ENCODE results near the gene PRTG. TPM values are rescaled to one million over a fixed set of nuclear protein-coding genes. Genes with fewer than 3 reads are reported as not detected.
"Not testable (repeated sequence)": the region's sequence is repeated elsewhere in the genome, so short reads cannot be mapped to it uniquely, and the experiment has no call there.

Gene PRTG
- total RNA-seq, 1 donor from 2014 or later = not detected

DNA sequence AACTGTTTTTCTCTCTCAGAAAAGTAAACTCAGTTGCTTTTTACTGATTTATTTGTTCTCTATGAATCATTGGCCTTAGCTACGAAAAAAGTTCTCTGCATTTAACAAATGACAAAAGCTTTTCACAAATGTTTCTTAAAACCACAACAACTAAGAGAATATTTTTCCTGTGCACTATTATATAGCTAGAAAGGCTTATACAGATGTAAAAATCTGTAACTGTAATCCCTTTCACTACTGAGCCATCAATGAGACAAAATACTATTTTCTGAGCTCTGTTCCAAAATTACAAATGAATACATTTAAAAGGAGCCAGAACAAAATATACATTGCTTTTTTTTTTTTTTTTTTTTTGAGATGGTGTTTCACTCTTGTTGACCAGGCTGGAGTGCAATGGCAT lies 109.2 kb downstream of the PRTG start:
- H3K4me1 Mint-ChIP-seq (ENCODE audit: low read depth) = no peaks in the 10 kb centered on the region
- intact Hi-C loops (cut with micrococcal nuclease) = no loop called here
- H3K27me3 Mint-ChIP-seq (ENCODE audit: insufficient read depth) = peaks cover 6% of the 10 kb centered on the region
- H3K36me3 Mint-ChIP-seq (ENCODE audit: low read depth) = no peaks in the 10 kb centered on the region
- no peak overlapping the region for H3K4me3 Mint-ChIP-seq
- no peak for DNase-seq (ENCODE audit: low spot score)
- no peaks in the 10 kb centered on the region for H3K9me3 Mint-ChIP-seq
- H3K27ac Mint-ChIP-seq = no peak overlapping the region

DNA sequence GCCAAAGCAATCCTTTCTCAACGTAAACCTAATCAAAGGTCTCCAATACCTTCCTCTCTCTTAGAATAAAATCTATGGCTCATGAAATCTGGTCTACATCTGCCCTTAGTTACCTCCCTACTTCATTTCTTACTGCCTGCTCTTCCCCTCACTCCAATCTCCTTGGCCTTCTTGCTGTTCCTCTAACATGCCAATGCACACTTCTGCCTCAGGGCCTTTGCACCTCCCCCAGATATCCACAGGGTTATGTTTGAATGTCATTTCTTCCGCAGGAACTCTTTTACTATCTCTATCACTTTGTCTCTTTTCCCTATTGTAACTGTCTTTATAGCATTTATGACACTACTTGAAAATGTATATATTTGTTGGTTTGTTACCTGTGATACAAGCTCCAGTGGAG lies 110.5 kb downstream of the PRTG start:
- intact Hi-C loops (cut with micrococcal nuclease) = no loop called here

DNA sequence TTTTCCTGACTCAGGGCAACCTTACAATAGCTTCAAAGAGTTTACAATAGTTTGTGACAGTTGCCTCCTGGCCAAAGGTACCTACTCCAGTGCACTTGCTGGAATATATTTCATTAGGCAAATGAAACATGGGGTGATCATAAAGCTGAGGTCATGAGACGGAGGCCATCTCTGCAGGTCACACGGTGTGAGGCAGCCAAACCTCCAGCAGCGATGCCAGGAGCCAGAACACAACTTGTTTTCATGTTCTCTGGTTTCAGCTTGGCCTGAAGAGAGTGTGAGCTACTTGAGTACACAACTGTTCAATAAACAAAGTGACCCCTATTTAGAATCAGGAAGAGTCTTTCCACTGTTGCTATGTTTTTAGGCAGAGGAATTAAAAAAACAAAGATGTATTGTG lies 112.1 kb downstream of the PRTG start:
- H3K27me3 Mint-ChIP-seq (ENCODE audit: insufficient read depth) = peaks cover 4% of the 10 kb centered on the region
- no peaks in the 10 kb centered on the region for H3K36me3 Mint-ChIP-seq (ENCODE audit: low read depth)
- no peaks in the 10 kb centered on the region for H3K4me1 Mint-ChIP-seq (ENCODE audit: low read depth)
- intact Hi-C loops (cut with micrococcal nuclease) = no loop called here
- H3K4me3 Mint-ChIP-seq = no peak overlapping the region
- no peaks in the 10 kb centered on the region for H3K9me3 Mint-ChIP-seq
- no peak for DNase-seq (ENCODE audit: low spot score)
- H3K27ac Mint-ChIP-seq = no peak overlapping the region

More for the DNA sequence above, 110.5 kb downstream of the PRTG start:
- Mint-ChIP-seq H3K27me3 (ENCODE audit: insufficient read depth) (peaks cover 4% of the 10 kb centered on the region), H3K4me1 (ENCODE audit: low read depth) (no peaks in the 10 kb centered on the region), H3K9me3 (no peaks in the 10 kb centered on the region), H3K27ac (no peak overlapping the region), H3K36me3 (ENCODE audit: low read depth) (no peaks in the 10 kb centered on the region), H3K4me3 (no peak overlapping the region)
- no peak for DNase-seq (ENCODE audit: low spot score)

DNA sequence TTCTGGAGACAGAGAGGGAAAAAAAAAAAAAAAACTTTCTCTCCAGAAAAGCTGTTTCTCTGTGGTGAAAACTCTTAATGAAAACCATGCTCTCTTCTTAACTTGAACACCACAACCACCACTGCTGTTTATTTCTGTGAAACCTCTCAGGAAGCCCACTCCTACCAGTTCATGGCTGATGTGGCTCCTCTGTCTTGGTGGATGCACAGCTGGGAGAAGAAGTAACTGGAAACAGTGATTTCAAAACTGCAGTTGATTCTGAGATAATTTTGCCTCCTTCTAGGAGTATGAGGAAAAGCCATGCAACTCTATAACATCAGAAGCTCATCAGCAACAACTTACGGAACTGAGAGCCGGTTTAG lies 114.6 kb downstream of the PRTG start:
- H3K4me1 Mint-ChIP-seq (ENCODE audit: low read depth) = no peaks in the 10 kb centered on the region
- no peak for DNase-seq (ENCODE audit: low spot score)
- H3K9me3 Mint-ChIP-seq = no peaks in the 10 kb centered on the region
- H3K27me3 Mint-ChIP-seq (ENCODE audit: insufficient read depth) = peaks cover 4% of the 10 kb centered on the region
- no peaks in the 10 kb centered on the region for H3K36me3 Mint-ChIP-seq (ENCODE audit: low read depth)
- intact Hi-C loops (cut with micrococcal nuclease) = no loop called here
- no peak overlapping the region for H3K4me3 Mint-ChIP-seq
- H3K27ac Mint-ChIP-seq = no peak overlapping the region

DNA sequence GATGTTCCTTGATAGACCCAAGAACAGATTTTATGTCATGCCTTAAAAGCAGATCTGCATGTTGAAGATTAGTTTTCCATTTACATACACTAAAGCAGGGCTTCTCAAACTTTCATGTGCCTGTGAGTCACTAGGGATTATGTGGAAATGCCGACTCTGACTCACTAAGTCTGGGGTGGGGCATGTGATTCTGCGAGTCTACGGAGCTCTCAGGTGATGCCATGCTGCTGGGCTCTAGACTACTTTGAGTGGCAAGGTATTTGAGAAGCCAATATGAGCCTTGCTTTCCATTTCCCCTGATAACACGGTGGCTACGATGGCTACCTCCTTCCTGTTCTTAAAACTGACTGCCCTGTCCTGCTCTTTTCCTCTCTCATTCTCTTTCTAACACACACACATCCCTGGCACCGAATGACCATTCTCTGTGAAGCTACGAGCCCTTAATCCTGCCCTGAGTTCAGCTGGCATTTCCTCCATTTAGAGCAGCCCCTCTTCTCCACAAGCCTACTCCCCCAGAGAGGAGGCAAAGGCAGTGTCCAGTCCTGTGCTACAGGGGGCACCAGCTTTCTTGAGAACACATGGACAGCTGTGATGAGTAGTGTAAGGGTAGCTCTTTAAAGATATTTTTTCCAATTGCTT lies 115.1 kb downstream of the PRTG start:
- Mint-ChIP-seq H3K9me3 (no peaks in the 10 kb centered on the region), H3K27ac (no peak overlapping the region), H3K4me1 (ENCODE audit: low read depth) (no peaks in the 10 kb centered on the region), H3K36me3 (ENCODE audit: low read depth) (no peaks in the 10 kb centered on the region), H3K27me3 (ENCODE audit: insufficient read depth) (peaks cover 4% of the 10 kb centered on the region), H3K4me3 (no peak overlapping the region)
- no peak for DNase-seq (ENCODE audit: low spot score)
- intact Hi-C loops (cut with micrococcal nuclease) = no loop called here

DNA sequence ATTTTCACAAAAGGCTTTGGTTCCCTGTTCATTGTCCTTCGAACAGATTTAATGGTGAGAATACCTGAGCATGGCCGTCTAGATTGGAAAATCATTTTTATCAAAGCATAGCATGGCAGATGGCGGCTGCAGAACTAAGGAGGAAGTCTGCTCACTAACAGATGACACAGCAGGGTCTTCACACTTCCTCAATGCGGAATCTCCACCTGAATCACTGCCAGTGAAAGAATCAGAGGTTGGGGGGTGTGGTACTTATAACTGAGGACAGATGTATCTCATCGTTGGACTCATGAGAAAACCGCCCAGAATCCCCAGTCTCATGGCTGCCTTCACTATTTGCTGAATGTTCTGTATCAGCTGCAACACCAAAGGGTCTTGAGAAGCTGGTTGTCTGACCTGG lies 123.2 kb downstream of the PRTG start:
- H3K27me3 Mint-ChIP-seq (ENCODE audit: insufficient read depth) = peaks cover 23% of the 10 kb centered on the region
- H3K4me3 Mint-ChIP-seq = no peak overlapping the region
- no peaks in the 10 kb centered on the region for H3K36me3 Mint-ChIP-seq (ENCODE audit: low read depth)
- H3K27ac Mint-ChIP-seq = no peak overlapping the region
- no peaks in the 10 kb centered on the region for H3K9me3 Mint-ChIP-seq
- no peak for DNase-seq (ENCODE audit: low spot score)
- no peaks in the 10 kb centered on the region for H3K4me1 Mint-ChIP-seq (ENCODE audit: low read depth)
- intact Hi-C loops (cut with micrococcal nuclease) = no loop called here

DNA sequence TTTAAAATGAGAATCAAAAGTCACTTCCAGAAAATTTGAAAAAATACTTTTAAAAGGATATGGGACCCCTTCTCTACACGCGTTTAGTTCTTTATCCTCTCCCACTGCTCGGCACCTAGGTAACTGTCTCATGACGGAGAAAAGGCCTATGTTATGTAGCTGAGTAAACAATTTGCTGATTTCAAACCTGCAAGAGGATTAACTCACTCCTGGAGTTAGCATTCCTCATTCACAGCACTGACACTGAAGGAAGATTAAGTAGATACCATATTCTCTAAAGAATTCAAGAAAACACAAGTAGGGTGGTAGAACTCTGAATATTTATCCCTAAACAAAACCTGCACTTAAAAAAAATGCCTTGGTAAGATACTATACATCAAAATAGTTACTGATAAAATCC lies 124.6 kb downstream of the PRTG start:
- H3K36me3 Mint-ChIP-seq (ENCODE audit: low read depth) = no peaks in the 10 kb centered on the region
- no peak for DNase-seq (ENCODE audit: low spot score)
- no peak overlapping the region for H3K27ac Mint-ChIP-seq
- no peaks in the 10 kb centered on the region for H3K4me1 Mint-ChIP-seq (ENCODE audit: low read depth)
- H3K9me3 Mint-ChIP-seq = no peaks in the 10 kb centered on the region
- no peak overlapping the region for H3K4me3 Mint-ChIP-seq
- H3K27me3 Mint-ChIP-seq (ENCODE audit: insufficient read depth) = peaks cover 27% of the 10 kb centered on the region
- intact Hi-C loops (cut with micrococcal nuclease) = no loop called here

DNA sequence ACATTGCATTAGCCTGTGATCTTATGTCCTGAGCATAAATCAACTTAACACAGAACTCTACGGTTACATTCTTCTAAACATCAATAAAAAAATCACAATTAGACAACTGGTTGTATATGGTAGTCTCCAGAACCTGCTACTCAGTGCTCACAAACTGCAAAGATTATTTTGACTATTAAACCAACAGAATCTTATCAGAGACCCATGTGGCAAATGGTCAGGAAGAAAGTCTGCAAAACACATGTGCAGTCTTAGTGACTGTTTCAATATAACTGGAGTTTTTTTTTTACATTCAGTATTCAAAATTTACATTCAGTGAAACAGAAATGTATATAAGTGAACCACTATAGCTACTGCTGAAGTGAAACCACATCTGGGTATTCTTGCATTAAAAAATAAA lies 127.5 kb downstream of the PRTG start:
- intact Hi-C loops (cut with micrococcal nuclease) = no loop called here
- H3K4me1 Mint-ChIP-seq (ENCODE audit: low read depth) = no peaks in the 10 kb centered on the region
- DNase-seq (ENCODE audit: low spot score) = no peak
- no peaks in the 10 kb centered on the region for H3K36me3 Mint-ChIP-seq (ENCODE audit: low read depth)
- no peak overlapping the region for H3K27ac Mint-ChIP-seq
- H3K9me3 Mint-ChIP-seq = no peaks in the 10 kb centered on the region
- no peak overlapping the region for H3K4me3 Mint-ChIP-seq
- peaks cover 24% of the 10 kb centered on the region for H3K27me3 Mint-ChIP-seq (ENCODE audit: insufficient read depth)

DNA sequence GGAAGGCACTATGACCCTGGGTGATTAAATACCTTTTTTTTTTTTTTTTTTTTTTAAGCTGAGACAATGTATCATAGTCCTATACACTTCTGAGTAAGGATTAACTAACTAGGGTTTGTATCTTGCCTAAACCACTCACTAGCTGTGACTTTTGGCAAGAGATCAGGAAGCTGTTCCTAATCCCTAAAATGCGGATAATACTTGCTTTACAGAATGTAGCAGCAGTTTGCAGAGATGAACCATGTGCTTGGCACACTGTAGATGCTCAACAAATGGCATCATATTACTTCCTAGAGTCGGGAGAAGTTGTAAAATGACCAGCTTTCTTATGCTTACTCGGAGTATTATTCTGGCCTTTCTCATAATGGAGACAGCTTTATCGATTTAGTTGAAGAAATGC lies 129.2 kb downstream of the PRTG start:
- no peak for DNase-seq (ENCODE audit: low spot score)
- H3K27me3 Mint-ChIP-seq (ENCODE audit: insufficient read depth) = peaks cover 19% of the 10 kb centered on the region
- no peak overlapping the region for H3K4me3 Mint-ChIP-seq
- H3K27ac Mint-ChIP-seq = no peak overlapping the region
- no peaks in the 10 kb centered on the region for H3K36me3 Mint-ChIP-seq (ENCODE audit: low read depth)
- intact Hi-C loops (cut with micrococcal nuclease) = no loop called here
- no peaks in the 10 kb centered on the region for H3K4me1 Mint-ChIP-seq (ENCODE audit: low read depth)
- no peaks in the 10 kb centered on the region for H3K9me3 Mint-ChIP-seq

DNA sequence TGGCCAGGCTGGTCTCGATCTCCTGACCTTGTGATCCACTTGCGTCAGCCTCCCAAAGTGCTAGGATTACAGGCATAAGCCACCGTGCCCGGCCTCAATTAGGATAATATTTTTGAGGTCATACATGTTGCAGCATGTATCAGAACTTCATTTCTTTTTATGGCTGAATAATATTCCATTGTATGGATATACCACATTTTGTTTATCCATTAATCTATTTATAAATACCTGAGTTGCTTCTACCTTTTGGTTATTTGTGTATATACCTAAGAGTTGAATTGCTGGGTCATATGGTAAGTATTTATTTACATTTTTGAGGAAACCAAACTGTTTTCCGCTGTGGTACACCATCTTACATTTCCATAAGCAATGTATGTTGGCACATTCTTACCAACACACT lies 136.7 kb downstream of the PRTG start:
- Mint-ChIP-seq H3K27me3 (ENCODE audit: insufficient read depth) (peaks cover 2% of the 10 kb centered on the region), H3K4me3 (no peak overlapping the region), H3K4me1 (ENCODE audit: low read depth) (no peaks in the 10 kb centered on the region), H3K36me3 (ENCODE audit: low read depth) (no peaks in the 10 kb centered on the region), H3K27ac (no peak overlapping the region), H3K9me3 (no peaks in the 10 kb centered on the region)
- intact Hi-C loops (cut with micrococcal nuclease) = no loop called here
- DNase-seq (ENCODE audit: low spot score) = no peak

DNA sequence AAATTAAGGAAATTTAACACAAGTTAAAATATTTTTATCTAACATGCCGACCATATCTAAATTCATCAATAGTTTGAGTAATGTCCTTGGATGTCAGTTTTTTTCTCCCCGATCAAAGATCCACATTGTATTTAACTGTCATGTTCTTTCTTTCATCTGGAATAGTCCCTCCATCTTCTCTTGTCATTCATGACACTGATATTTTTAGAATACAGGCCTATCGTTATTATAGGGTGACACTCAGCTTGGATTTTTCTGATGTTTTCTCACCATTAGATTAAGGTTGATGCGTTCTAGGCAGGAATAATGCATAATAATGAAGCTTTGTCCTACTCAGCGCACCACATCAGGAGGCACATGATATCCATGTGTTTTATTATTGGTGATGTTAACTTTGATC lies 141.6 kb downstream of the PRTG start:
- no peak for DNase-seq (ENCODE audit: low spot score)
- no peak overlapping the region for H3K27ac Mint-ChIP-seq
- no peaks in the 10 kb centered on the region for H3K36me3 Mint-ChIP-seq (ENCODE audit: low read depth)
- H3K4me1 Mint-ChIP-seq (ENCODE audit: low read depth) = no peaks in the 10 kb centered on the region
- peaks cover 2% of the 10 kb centered on the region for H3K27me3 Mint-ChIP-seq (ENCODE audit: insufficient read depth)
- no peaks in the 10 kb centered on the region for H3K9me3 Mint-ChIP-seq
- H3K4me3 Mint-ChIP-seq = no peak overlapping the region
- intact Hi-C loops (cut with micrococcal nuclease) = no loop called here

DNA sequence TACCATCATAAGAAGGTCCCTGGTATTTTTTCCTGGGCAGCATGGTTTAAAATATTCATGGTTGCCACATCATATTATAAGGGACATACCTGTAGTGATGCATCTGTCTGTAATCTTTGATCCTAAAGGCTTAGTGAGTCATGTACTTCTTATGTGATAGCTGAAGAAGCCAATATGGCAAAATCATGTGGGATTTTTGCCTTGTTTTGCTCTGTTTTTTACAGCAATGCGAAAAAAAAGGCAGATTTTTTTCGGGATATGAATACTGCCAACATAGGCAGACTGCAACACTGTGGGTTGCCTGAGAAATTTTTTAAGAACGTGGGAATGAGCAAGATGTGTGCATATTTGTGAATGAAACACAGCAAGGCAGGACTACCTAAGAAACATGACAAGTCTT lies 143.5 kb downstream of the PRTG start:
- Mint-ChIP-seq H3K27ac (no peak overlapping the region), H3K4me3 (no peak overlapping the region), H3K36me3 (ENCODE audit: low read depth) (no peaks in the 10 kb centered on the region), H3K27me3 (ENCODE audit: insufficient read depth) (peaks cover 8% of the 10 kb centered on the region), H3K9me3 (no peaks in the 10 kb centered on the region), H3K4me1 (ENCODE audit: low read depth) (no peaks in the 10 kb centered on the region)
- intact Hi-C loops (cut with micrococcal nuclease) = no loop called here
- no peak for DNase-seq (ENCODE audit: low spot score)

DNA sequence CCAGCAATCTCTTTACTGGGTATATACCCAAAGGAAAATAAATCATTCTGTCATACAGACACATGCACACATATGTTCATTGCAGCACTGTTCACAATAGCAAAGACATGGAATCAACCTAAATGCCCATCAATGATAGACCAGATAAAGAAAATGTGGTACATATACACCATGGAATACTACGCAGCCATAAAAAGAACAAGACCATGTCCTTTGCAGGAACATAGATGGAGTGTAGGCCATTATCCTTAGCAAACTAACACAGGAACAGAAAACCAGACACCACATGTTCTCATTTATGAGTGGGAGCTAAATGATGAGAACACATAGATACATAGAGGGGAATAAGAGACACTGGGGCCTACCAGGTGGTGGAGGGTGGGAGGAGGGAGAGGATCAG lies 149.9 kb downstream of the PRTG start:
- H3K9me3 Mint-ChIP-seq; H3K4me3 Mint-ChIP-seq; intact Hi-C loops (cut with micrococcal nuclease); DNase-seq (ENCODE audit: low spot score); H3K27ac Mint-ChIP-seq; H3K36me3 Mint-ChIP-seq (ENCODE audit: low read depth); H3K4me1 Mint-ChIP-seq (ENCODE audit: low read depth): not testable (repeated sequence)
- H3K27me3 Mint-ChIP-seq (ENCODE audit: insufficient read depth) = peaks cover 31% of the 10 kb centered on the region

DNA sequence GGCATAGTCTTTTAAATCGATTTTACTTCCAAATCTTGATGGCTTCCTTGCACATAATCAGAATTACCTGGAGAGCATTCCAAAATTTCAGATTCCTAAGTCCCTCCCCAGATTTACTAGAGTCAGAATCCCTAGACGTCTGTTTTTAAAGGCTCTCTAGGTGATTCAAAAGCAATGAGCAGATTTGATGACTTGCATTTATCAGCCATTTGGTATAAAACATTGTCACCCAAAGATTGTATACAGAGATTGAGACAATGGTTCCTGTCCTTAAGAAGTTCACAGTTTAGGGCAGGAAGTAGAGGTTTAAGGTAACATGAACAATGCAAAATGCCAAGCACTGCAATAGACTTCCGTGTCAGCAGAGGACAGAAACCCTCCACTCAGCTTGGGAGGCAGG lies 152.2 kb downstream of the PRTG start:
- intact Hi-C loops (cut with micrococcal nuclease) = no loop called here
- peaks cover 30% of the 10 kb centered on the region for H3K27me3 Mint-ChIP-seq (ENCODE audit: insufficient read depth)

More for the DNA sequence above, 152.2 kb downstream of the PRTG start:
- Mint-ChIP-seq H3K9me3 (peaks cover 7% of the 10 kb centered on the region), H3K4me1 (ENCODE audit: low read depth) (no peaks in the 10 kb centered on the region), H3K27ac (no peak overlapping the region), H3K36me3 (ENCODE audit: low read depth) (no peaks in the 10 kb centered on the region), H3K4me3 (no peak overlapping the region)
- no peak for DNase-seq (ENCODE audit: low spot score)
